ENCODE data around the gene OR4L1. TPM values are rescaled to one million over a fixed set of nuclear protein-coding genes. Genes with fewer than 3 reads are reported as not detected.

The OR4L1 gene
- total RNA-seq, 1 experiment from 2014 or later = not detected

DNA sequence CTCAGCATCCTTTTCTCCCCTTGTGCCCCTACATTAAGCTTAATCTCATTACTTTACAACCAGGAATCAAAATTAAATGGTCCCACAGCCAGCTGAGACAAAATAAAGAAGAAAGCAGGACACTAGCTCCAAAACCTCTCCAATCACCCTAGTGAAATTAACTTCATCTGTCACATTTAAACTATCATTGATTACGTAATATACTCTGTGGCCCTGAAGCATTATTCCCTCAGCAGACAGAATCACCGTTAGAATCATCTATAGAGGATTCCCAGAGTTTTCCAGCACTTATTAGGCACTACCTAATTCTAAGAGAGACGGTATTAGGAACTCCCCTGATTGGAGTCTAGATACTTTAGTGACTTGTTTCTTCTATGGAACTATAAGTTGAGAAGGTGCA, 50.6 kb downstream of the OR4L1 start, which contains the start of gene OR4K17:
TSS of gene OR4K17 (plus strand) at position 302 of the 400 bp plus-strand sequence. CDS start 6,761 bp downstream, outside the sequence.
- Histone ChIP-seq H2BK120ac (ENCODE audit: low read depth, low read length, poor library complexity, severe bottlenecking) (no peak within 1 kb of the TSS), H3K9me3 (ENCODE audit: control insufficient read depth, low read depth, low read length) (peaks cover 54% of the 10 kb centered on the region), H3K23ac (ENCODE audit: insufficient read length, low read depth, low read length) (no peak within 1 kb of the TSS), H3K18ac (ENCODE audit: insufficient read length, low read depth, low read length) (no peak within 1 kb of the TSS), H4K8ac (replicated peaks; ENCODE audit: insufficient read length, low read depth, low read length) (no peak within 1 kb of the TSS), H3K27me3 (ENCODE audit: insufficient read depth, low read length) (no peaks in the 10 kb centered on the region), H3K23me2 (ENCODE audit: insufficient read length, low read depth, low read length, poor library complexity, severe bottlenecking) (no peaks in the 10 kb centered on the region), H3K4me2 (ENCODE audit: insufficient read depth, insufficient read length, low read length) (no peak within 1 kb of the TSS), H2AFZ (ENCODE audit: low read length) (no peak within 1 kb of the TSS), H2BK12ac (ENCODE audit: insufficient read length, low read depth, low read length) (no peak within 1 kb of the TSS), H3K4ac (ENCODE audit: low read depth, low read length) (no peak within 1 kb of the TSS), H3K56ac (ENCODE audit: insufficient read length, low read depth, low read length) (no peak within 1 kb of the TSS), H2BK5ac (ENCODE audit: insufficient read length, low read length) (no peak within 1 kb of the TSS), H3T11ph (ENCODE audit: low read length) (no peak within 1 kb of the TSS), H3K14ac (ENCODE audit: insufficient read depth, low read length) (no peak within 1 kb of the TSS), H2AK5ac (ENCODE audit: insufficient read length, low read length) (no peak within 1 kb of the TSS), H3K79me1 (ENCODE audit: insufficient read depth, low read depth, low read length, poor library complexity, severe bottlenecking) (no peaks in the 10 kb centered on the region), H2BK15ac (ENCODE audit: low read depth, low read length) (no peak within 1 kb of the TSS), H2BK20ac (ENCODE audit: low read depth, low read length, poor library complexity, severe bottlenecking) (no peak within 1 kb of the TSS), H3K4me1 (ENCODE audit: insufficient read depth, low read length) (no peaks in the 10 kb centered on the region), H3K79me2 (ENCODE audit: insufficient read depth, low read length) (no peaks in the 10 kb centered on the region), H4K91ac (ENCODE audit: insufficient read length, low read depth, low read length) (no peak within 1 kb of the TSS), H3K27ac (ENCODE audit: insufficient read length, low read depth, low read length) (no peak within 1 kb of the TSS), H4K20me1 (ENCODE audit: control insufficient read depth, insufficient read depth, insufficient read length) (no peaks in the 10 kb centered on the region), H3K9ac (ENCODE audit: extremely low read depth, insufficient read length, low read length) (no peak within 1 kb of the TSS), H4K5ac (ENCODE audit: insufficient read length, low read depth, low read length) (no peak within 1 kb of the TSS)
- DNase-seq = no peak
- H3K27ac Mint-ChIP-seq = no peak within 1 kb of the TSS
- TF ChIP-seq, protein P1, sequence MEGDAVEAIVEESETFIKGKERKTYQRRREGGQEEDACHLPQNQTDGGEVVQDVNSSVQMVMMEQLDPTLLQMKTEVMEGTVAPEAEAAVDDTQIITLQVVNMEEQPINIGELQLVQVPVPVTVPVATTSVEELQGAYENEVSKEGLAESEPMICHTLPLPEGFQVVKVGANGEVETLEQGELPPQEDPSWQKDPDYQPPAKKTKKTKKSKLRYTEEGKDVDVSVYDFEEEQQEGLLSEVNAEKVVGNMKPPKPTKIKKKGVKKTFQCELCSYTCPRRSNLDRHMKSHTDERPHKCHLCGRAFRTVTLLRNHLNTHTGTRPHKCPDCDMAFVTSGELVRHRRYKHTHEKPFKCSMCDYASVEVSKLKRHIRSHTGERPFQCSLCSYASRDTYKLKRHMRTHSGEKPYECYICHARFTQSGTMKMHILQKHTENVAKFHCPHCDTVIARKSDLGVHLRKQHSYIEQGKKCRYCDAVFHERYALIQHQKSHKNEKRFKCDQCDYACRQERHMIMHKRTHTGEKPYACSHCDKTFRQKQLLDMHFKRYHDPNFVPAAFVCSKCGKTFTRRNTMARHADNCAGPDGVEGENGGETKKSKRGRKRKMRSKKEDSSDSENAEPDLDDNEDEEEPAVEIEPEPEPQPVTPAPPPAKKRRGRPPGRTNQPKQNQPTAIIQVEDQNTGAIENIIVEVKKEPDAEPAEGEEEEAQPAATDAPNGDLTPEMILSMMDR (conservative IDR thresholded peaks at IDR 0.05) = no peak
- no peaks in the 10 kb centered on the region for H3K4me1 Mint-ChIP-seq
- H3K36me3 Mint-ChIP-seq (ENCODE audit: insufficient read depth in 1 of 3, low read depth in 3 of 3) = peaks cover 0 to 4% (median 2%) of the 10 kb centered on the region in 3 experiments; a peak in 3 of 7 replicates
- peaks cover 57 to 61% of the 10 kb centered on the region in 2 experiments for H3K9me3 Mint-ChIP-seq
- no CpG with 5 or more reads among the region's 3 CpGs for WGBS (ENCODE audit: extremely low coverage, insufficient read length, low lambda C conversion rate)
- no peak within 1 kb of the TSS for H3K4me3 Mint-ChIP-seq
- no peaks in the 10 kb centered on the region; the same call in 1 of the 2 replicates for H3K27me3 Mint-ChIP-seq (ENCODE audit: low read depth)

Other genes starting within 250 kb of the OR4L1 start
- gene OR4K2, start 184.9 kb upstream of the OR4L1 start, total RNA-seq (2021) = not detected in 2 replicates
- gene OR4K5, start 139.4 kb upstream of the OR4L1 start, total RNA-seq (2021) = not detected in 2 replicates
- not detected in 2 replicates for gene OR4K1, start 129.1 kb upstream of the OR4L1 start, total RNA-seq (2021)
- not detected in 2 replicates for gene OR4K15, start 84.5 kb upstream of the OR4L1 start, total RNA-seq (2021)
- gene OR4Q2, start 57.9 kb upstream of the OR4L1 start, total RNA-seq (2021) = not detected in 2 replicates
- not detected in 2 replicates for gene OR4K14, start 40.7 kb upstream of the OR4L1 start, total RNA-seq (2021)
- not detected in 2 replicates for gene OR4K13, start 24.0 kb upstream of the OR4L1 start, total RNA-seq (2021)
- gene OR4K17, start 50.7 kb downstream of the OR4L1 start, total RNA-seq (2021) = not detected in 2 replicates
- gene OR4N5, start 78.8 kb downstream of the OR4L1 start, total RNA-seq (2021) = not detected in 2 replicates
- not detected in 2 replicates for gene OR11G2, start 130.9 kb downstream of the OR4L1 start, total RNA-seq (2021)
- gene OR11H6, start 163.7 kb downstream of the OR4L1 start, total RNA-seq (2021) = not detected in 2 replicates
- gene OR11H7, start 168.9 kb downstream of the OR4L1 start, total RNA-seq (2021) = not detected in 2 replicates
- gene OR11H4, start 179.2 kb downstream of the OR4L1 start, total RNA-seq (2021) = not detected in 2 replicates
- gene TTC5, start 245.9 kb downstream of the OR4L1 start, total RNA-seq (2021) = 20.6 and 22.6 TPM in 2 replicates

All from H9 (cell line).